Measurements from ENCODE around the gene SUSD1.

DNA sequence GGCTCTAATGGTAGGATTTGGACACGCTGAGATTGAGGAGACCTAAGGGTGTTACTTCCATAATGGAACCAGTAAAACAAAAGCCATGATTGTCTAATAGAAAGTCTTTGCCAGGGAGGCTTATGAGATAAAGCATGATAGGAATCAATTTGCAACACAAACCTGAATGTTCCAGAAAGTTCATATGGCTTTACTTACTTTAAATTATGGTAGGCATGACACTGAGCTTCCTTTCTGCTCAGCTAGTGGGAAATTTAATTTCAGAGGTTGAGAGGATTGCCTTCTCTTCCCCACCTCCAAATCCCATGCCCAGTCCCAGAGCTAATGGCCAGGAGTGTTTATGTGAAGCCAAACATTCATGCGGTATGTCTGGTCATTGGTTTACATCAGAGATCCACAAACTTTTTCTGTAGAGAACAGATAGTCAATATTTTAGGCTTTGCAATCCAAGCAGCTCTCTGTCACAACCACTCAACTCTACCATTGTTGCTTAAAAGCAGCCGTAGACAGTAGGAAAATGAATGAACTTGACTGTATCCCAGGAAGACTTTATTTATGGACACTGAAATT, 164.0 kb downstream of the SUSD1 start:
- TF ChIP-seq POLR2A (IDR thresholded peaks at IDR 0.05), result no peak
- TF ChIP-seq, protein P1, sequence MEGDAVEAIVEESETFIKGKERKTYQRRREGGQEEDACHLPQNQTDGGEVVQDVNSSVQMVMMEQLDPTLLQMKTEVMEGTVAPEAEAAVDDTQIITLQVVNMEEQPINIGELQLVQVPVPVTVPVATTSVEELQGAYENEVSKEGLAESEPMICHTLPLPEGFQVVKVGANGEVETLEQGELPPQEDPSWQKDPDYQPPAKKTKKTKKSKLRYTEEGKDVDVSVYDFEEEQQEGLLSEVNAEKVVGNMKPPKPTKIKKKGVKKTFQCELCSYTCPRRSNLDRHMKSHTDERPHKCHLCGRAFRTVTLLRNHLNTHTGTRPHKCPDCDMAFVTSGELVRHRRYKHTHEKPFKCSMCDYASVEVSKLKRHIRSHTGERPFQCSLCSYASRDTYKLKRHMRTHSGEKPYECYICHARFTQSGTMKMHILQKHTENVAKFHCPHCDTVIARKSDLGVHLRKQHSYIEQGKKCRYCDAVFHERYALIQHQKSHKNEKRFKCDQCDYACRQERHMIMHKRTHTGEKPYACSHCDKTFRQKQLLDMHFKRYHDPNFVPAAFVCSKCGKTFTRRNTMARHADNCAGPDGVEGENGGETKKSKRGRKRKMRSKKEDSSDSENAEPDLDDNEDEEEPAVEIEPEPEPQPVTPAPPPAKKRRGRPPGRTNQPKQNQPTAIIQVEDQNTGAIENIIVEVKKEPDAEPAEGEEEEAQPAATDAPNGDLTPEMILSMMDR (IDR thresholded peaks at IDR 0.05), result no peak
